SK-N-SH (cell line): ENCODE data around the gene SYT17. TPM values are rescaled to one million over a fixed set of nuclear protein-coding genes. Genes with fewer than 3 reads are reported as not detected.

Experiments
- CTCF ChIA-PET: fragments of 300-600, 350-600 bp; formaldehyde crosslinking; extraction: SDS; loops from one replicate; lab custom pipeline; 2021; lab: Yijun Ruan, JAX
- POLR2A ChIA-PET: fragments of 350-600 bp; sonication (Branson Sonifier 250); formaldehyde crosslinking; extraction: SDS; loops from one replicate; lab custom pipeline; 2020; ENCODE audit warnings: antibody characterized with exemption, inconsistent platforms; lab: Yijun Ruan, JAX
- DNase-seq: peaks from one replicate; pipeline ENCODE4 v3.0.0; 2012
- H2AFZ ChIP-seq: fragments of 200-600 bp; sonication (generic); 2 replicates; pipeline ENCODE4 v1.8.1; 2016; ENCODE audit warnings: antibody characterized with exemption, mild to moderate bottlenecking, low read depth
- H3F3A ChIP-seq: fragments of 200-600 bp; sonication (generic); replicated peaks from 2 replicates; pipeline ENCODE3; 2016; ENCODE audit warnings: antibody characterized with exemption, mild to moderate bottlenecking; ENCODE audit not compliant: insufficient read depth
- H3K27ac ChIP-seq, 2 experiments: fragments of 200-500 bp in 1 of 2; fragments of 200-600 bp in 1 of 2; sonication (Bioruptor generic) in 1 of 2; sonication (generic), shearing (Covaris generic) in 1 of 2; 2 replicates each; pipeline versions ENCODE4 v1.5.1 to v1.6.1; 2014 to 2016; ENCODE audit warnings: low read depth in 2 of 2, inconsistent platforms in 1 of 2, low read length in 1 of 2, mild to moderate bottlenecking in 1 of 2, mixed read lengths in 1 of 2
- H3K27me3 ChIP-seq: fragments of 200-600 bp; sonication (generic), shearing (Covaris generic); 2 replicates; pipeline ENCODE4 v1.6.1; 2016; ENCODE audit warnings: mixed run types; ENCODE audit not compliant: insufficient read depth
- H3K36me3 ChIP-seq, 2 experiments: fragments of 200-500 bp in 1 of 2; fragments of 200-600 bp in 1 of 2; sonication (Bioruptor generic) in 1 of 2; sonication (generic) in 1 of 2; replicated peaks in 1 of 2; 2 replicates each; pipeline versions ENCODE3 to v1.5.1; 2014 to 2016; ENCODE audit warnings: low read length in 1 of 2, mild to moderate bottlenecking in 1 of 2; ENCODE audit not compliant: insufficient read depth in 2 of 2, control insufficient read depth in 1 of 2
- H3K4me1 ChIP-seq, 2 experiments: fragments of 200-500 bp in 1 of 2; fragments of 200-600 bp in 1 of 2; sonication (Bioruptor generic) in 1 of 2; sonication (generic), shearing (Covaris generic) in 1 of 2; 2 replicates each; pipeline versions ENCODE4 v1.5.1 to v1.6.1; 2014 to 2016; ENCODE audit warnings: low read depth in 1 of 2, low read length in 1 of 2, mixed run types in 1 of 2; ENCODE audit not compliant: insufficient read depth in 2 of 2, control insufficient read depth in 1 of 2
- H3K4me2 ChIP-seq: fragments of 200-600 bp; sonication (generic), shearing (Covaris generic); 2 replicates; pipeline ENCODE4 v1.6.1; 2017; ENCODE audit warnings: mixed run types
- H3K4me3 ChIP-seq, 2 experiments: fragments of 200-500 bp in 1 of 2; fragments of 200-600 bp in 1 of 2; sonication (Bioruptor generic) in 1 of 2; sonication (generic), shearing (Covaris generic) in 1 of 2; 2 replicates each; pipeline versions ENCODE4 v1.5.1 to v1.8.1; 2014 to 2016; ENCODE audit warnings: low read depth in 2 of 2, inconsistent platforms in 1 of 2, low read length in 1 of 2, mild to moderate bottlenecking in 1 of 2, mixed read lengths in 1 of 2, moderate library complexity in 1 of 2
- H3K79me2 ChIP-seq: fragments of 200-600 bp; sonication (generic); 2 replicates; pipeline ENCODE4 v1.8.1; 2017; ENCODE audit warnings: mild to moderate bottlenecking; ENCODE audit not compliant: insufficient read depth
- H3K9ac ChIP-seq: fragments of 200-600 bp; sonication (generic); 2 replicates; pipeline ENCODE4 v1.6.1; 2017; ENCODE audit warnings: mixed run types
- H3K9me2 ChIP-seq: fragments of 200-600 bp; sonication (generic); 2 replicates; pipeline ENCODE4 v1.6.1; 2017; ENCODE audit warnings: mixed run types
- H3K9me3 ChIP-seq: fragments of 200-600 bp; sonication (generic); 2 replicates; pipeline ENCODE4 v1.6.1; 2017; ENCODE audit warnings: mixed run types, mild to moderate bottlenecking, moderate library complexity
- H4K20me1 ChIP-seq: fragments of 200-600 bp; sonication (generic); 2 replicates; pipeline ENCODE4 v1.6.1; 2017; ENCODE audit warnings: mild to moderate bottlenecking, mixed run types; ENCODE audit not compliant: insufficient read depth
- CHD2 ChIP-seq: fragments of 150-350 bp; IDR thresholded peaks from 2 replicates; pipeline ENCODE4 v1.6.1; 2018; ENCODE audit warnings: low read length; ENCODE audit not compliant: partially characterized antibody
- CTCF ChIP-seq: fragments of 200-600 bp; sonication (generic); IDR thresholded peaks from 2 replicates; pipeline ENCODE4 v1.6.1; 2017; ENCODE audit warnings: antibody characterized with exemption, mild to moderate bottlenecking, moderate library complexity
- ELF1 ChIP-seq: IDR thresholded peaks from 2 replicates; pipeline ENCODE4 v1.4.0; 2012
- EP300 ChIP-seq, 2 experiments: IDR thresholded peaks; 2 replicates each; pipeline versions ENCODE4 v1.4.0 to v1.6.1; 2012; ENCODE audit warnings: borderline replicate concordance in 1 of 2, low read depth in 1 of 2, low read length in 1 of 2
- EZH2phosphoT487 ChIP-seq: fragments of 200-600 bp; sonication (generic); IDR thresholded peaks from 2 replicates; pipeline ENCODE4 v1.6.1; 2017; ENCODE audit warnings: low read depth, mixed run types, mild to moderate bottlenecking, antibody characterized with exemption, moderate library complexity, borderline replicate concordance
- FOSL2 ChIP-seq: IDR thresholded peaks from 2 replicates; pipeline ENCODE4 v1.4.0; 2012; ENCODE audit warnings: low read depth, mild to moderate bottlenecking, moderate library complexity, borderline replicate concordance
- FOXJ3 ChIP-seq: sonication (generic); formaldehyde crosslinking; IDR thresholded peaks from 2 replicates; pipeline ENCODE4 v1.5.1; 2020; ENCODE audit warnings: mild to moderate bottlenecking, missing genetic modification reagents
- GABPA ChIP-seq: IDR thresholded peaks from 2 replicates; pipeline ENCODE4 v1.4.0; 2012; ENCODE audit warnings: low read depth, mild to moderate bottlenecking
- GATA2 ChIP-seq: sonication (generic); formaldehyde crosslinking; IDR thresholded peaks from 2 replicates; pipeline ENCODE4 v1.5.0; 2020; ENCODE audit warnings: mild to moderate bottlenecking, missing genetic modification reagents
- IRF3 ChIP-seq: fragments of 150-350 bp; IDR thresholded peaks from 2 replicates; pipeline ENCODE4 v1.6.1; 2016; ENCODE audit warnings: mild to moderate bottlenecking, low read depth, low read length
- JUND ChIP-seq: IDR thresholded peaks from 2 replicates; pipeline ENCODE4 v1.4.0; 2012
- MAX ChIP-seq: IDR thresholded peaks from 2 replicates; pipeline ENCODE4 v1.4.0; 2012; ENCODE audit warnings: low read depth
- MEF2A ChIP-seq: IDR thresholded peaks from 2 replicates; pipeline ENCODE4 v1.4.0; 2012; ENCODE audit warnings: low read depth, borderline replicate concordance
- MXI1 ChIP-seq: IDR thresholded peaks from 2 replicates; pipeline ENCODE4 v1.6.1; 2012; ENCODE audit warnings: mild to moderate bottlenecking, low read depth, low read length, improper control_type of control experiment
- NRF1 ChIP-seq: IDR thresholded peaks from 2 replicates; pipeline ENCODE4 v1.6.1; 2012; ENCODE audit warnings: low read depth, mild to moderate bottlenecking, low read length
- PBX3 ChIP-seq: IDR thresholded peaks from 2 replicates; pipeline ENCODE4; 2012
- RAD21 ChIP-seq: IDR thresholded peaks from 2 replicates; pipeline ENCODE4 v1.6.1; 2012; ENCODE audit warnings: mild to moderate bottlenecking, low read length
- RCOR1 ChIP-seq: fragments of 150-350 bp; IDR thresholded peaks from 2 replicates; pipeline ENCODE4 v1.6.1; 2017; ENCODE audit warnings: antibody characterized with exemption, low read length
- SIN3A ChIP-seq: IDR thresholded peaks from 2 replicates; pipeline ENCODE4 v1.6.1; 2012; ENCODE audit warnings: low read depth, mild to moderate bottlenecking, low read length, moderate library complexity, borderline replicate concordance
- SMC3 ChIP-seq: IDR thresholded peaks from 2 replicates; pipeline ENCODE4 v1.6.1; 2012; ENCODE audit warnings: low read depth, low read length, improper control_type of control experiment
- TAF1 ChIP-seq: IDR thresholded peaks from 2 replicates; pipeline ENCODE4 v1.6.1; 2012; ENCODE audit warnings: low read depth, mild to moderate bottlenecking, low read length, moderate library complexity, borderline replicate concordance
- TCF12 ChIP-seq: IDR thresholded peaks from 2 replicates; pipeline ENCODE4 v1.4.0; 2012
- TEAD4 ChIP-seq: IDR thresholded peaks from 2 replicates; pipeline ENCODE4 v1.4.0; 2012; ENCODE audit warnings: mild to moderate bottlenecking, borderline replicate concordance; ENCODE audit not compliant: insufficient read depth
- YY1 ChIP-seq: IDR thresholded peaks from 2 replicates; pipeline ENCODE4 v1.4.0; 2012; ENCODE audit warnings: low read depth, mild to moderate bottlenecking
- ZBTB33 ChIP-seq: IDR thresholded peaks from 2 replicates; pipeline ENCODE4 v1.4.0; 2012; ENCODE audit warnings: low read depth, borderline replicate concordance
- WGBS: methylation state at CpG from one replicate; pipeline ENCODE4 v1.1.6; 2017; ENCODE audit warnings: low lambda C conversion rate; 5-methylcytosine and 5-hydroxymethylcytosine counted together
- polyA plus RNA-seq, 3 experiments: library from polyadenylated mRNA; depleted of rRNA; stranded (reverse); fragments of >200 nt; gene quantifications; 2 replicates each; pipeline ENCODE4 v1.2.3, GENCODE V29; 2012

The SYT17 gene
- polyA plus RNA-seq, 1 of the 3 experiments (the other 2 are of a cell fraction), result 0.21 TPM

- Histone ChIP-seq H3K36me3 (no peaks in the 10 kb centered on the region), H2AFZ (no peak overlapping the region), H3K27ac (peak overlapping the region in 1 of 2 experiments; percentile 60; a peak in 2 of 4 replicates), H3K4me3 (no peak overlapping the region), H3K27me3 (no peaks in the 10 kb centered on the region), H3K9ac (no peak overlapping the region), H3K4me2 (no peak overlapping the region), H3K79me2 (no peaks in the 10 kb centered on the region), H3K4me1 (peaks cover 0 to 12% of the 10 kb centered on the region in 2 experiments; a peak in 1 of 4 replicates), H3K9me2 (no peaks in the 10 kb centered on the region), H4K20me1 (no peaks in the 10 kb centered on the region), H3F3A (no peaks in the 10 kb centered on the region), H3K9me3 (no peaks in the 10 kb centered on the region)
- POLR2A ChIA-PET, result interaction anchor here (0.5 kb wide), 1 partner anchor 652 kb away, joined by 3 read pairs; no protein-coding TSS in a partner anchor
- WGBS, result 15% methylated on average over 4 of the region's 5 CpGs
- peak; percentile 81 for DNase-seq
- CTCF ChIA-PET, result interaction anchor here (1.1 to 3.1 kb wide), 5 partner anchors 10 to 241 kb away, joined by 3 to 20 read pairs (median 4); no protein-coding TSS in a partner anchor
- TF ChIP-seq CHD2, result peak; percentile 51
- TF ChIP-seq RAD21, result peak; percentile 24; the same call in 1 of the 2 replicates
- no peak for TF ChIP-seq SMC3
- TF ChIP-seq FOSL2, result no peak
- TF ChIP-seq RCOR1, result peak; percentile 65
- TF ChIP-seq NRF1, result no peak
- TF ChIP-seq TCF12, result no peak
- no peak for TF ChIP-seq ELF1
- TF ChIP-seq FOXJ3 (CRISPR knock-in tag), result peak; percentile 92
- peak; percentile 93 for TF ChIP-seq GATA2
- TF ChIP-seq TEAD4, result no peak
- TF ChIP-seq CTCF, result no peak
- no peak for TF ChIP-seq ZBTB33
- no peak for TF ChIP-seq IRF3
- no peak for TF ChIP-seq TAF1
- no peak for TF ChIP-seq SIN3A
- no peak for TF ChIP-seq MEF2A
- no peak for TF ChIP-seq PBX3
- TF ChIP-seq JUND, result no peak
- peak in 1 of 2 experiments; percentile 81; a peak in 2 of 4 replicates for TF ChIP-seq EP300 (IDR thresholded peaks at IDR 0.05; ENCODE audit: borderline replicate concordance in 1 of 2, low read depth in 1 of 2, low read length in 1 of 2)
- no peak for TF ChIP-seq EZH2phosphoT487
- no peak for TF ChIP-seq MAX
- TF ChIP-seq MXI1, result no peak
- TF ChIP-seq GABPA, result no peak
- no peak for TF ChIP-seq YY1
Measured at GRCh38 chr16:19232988-19233387, 64.9 kb downstream of the SYT17 start.
